HG03354 (cell line): ENCODE results near the gene GCSAM.

Source experiments
- ATAC-seq: cut with Tn5 transposase; IDR thresholded peaks from one replicate; pipeline ENCODE4 v1.9.1; 2021; ENCODE audit warnings: mild to moderate bottlenecking; ENCODE audit not compliant: unreplicated experiment, poor library complexity, severe bottlenecking

GCSAM gene

GRCh38 chr3:112130638-112130993, 2.4 kb downstream of the GCSAM start:
- ATAC-seq = no peak

GRCh38 chr3:112129925-112130637, 3.0 kb downstream of the GCSAM start:
- ATAC-seq = no peak

- ATAC-seq = peak; percentile 77
These were observed 4.0 kb downstream of the GCSAM start for GRCh38 chr3:112128843-112129727.

GRCh38 chr3:112127522-112128494, 5.2 kb downstream of the GCSAM start:
- ATAC-seq = no peak

GRCh38 chr3:112126511-112126911, 6.5 kb downstream of the GCSAM start:
- ATAC-seq = no peak

GRCh38 chr3:112124907-112125607, 8.0 kb downstream of the GCSAM start:
- ATAC-seq = no peak

GRCh38 chr3:112123548-112123947, 9.5 kb downstream of the GCSAM start:
- ATAC-seq = no peak

- ATAC-seq = no peak
These were observed 10.2 kb downstream of the GCSAM start for GRCh38 chr3:112122870-112123269.

- ATAC-seq = no peak
These were observed 11.2 kb downstream of the GCSAM start for GRCh38 chr3:112121577-112122547.

GRCh38 chr3:112119962-112120836, 12.8 kb downstream of the GCSAM start:
- ATAC-seq = no peak

- ATAC-seq = no peak
These were observed 15.0 kb downstream of the GCSAM start for GRCh38 chr3:112117841-112118571.

- ATAC-seq = no peak
These were observed 15.6 kb downstream of the GCSAM start for GRCh38 chr3:112117415-112117814.

GRCh38 chr3:112116748-112117186, 16.3 kb downstream of the GCSAM start:
- no peak for ATAC-seq

GRCh38 chr3:112115806-112116383, 17.2 kb downstream of the GCSAM start:
- ATAC-seq = no peak

GRCh38 chr3:112115161-112115739, 17.8 kb downstream of the GCSAM start:
- no peak for ATAC-seq

GRCh38 chr3:112114576-112115160, 18.4 kb downstream of the GCSAM start:
- peak; percentile 31 for ATAC-seq
